Thymus (tissue), 11 donors: ENCODE data around the gene KRTAP3-2. TPM values are rescaled to one million over a fixed set of nuclear protein-coding genes. Genes with fewer than 3 reads are reported as not detected.

ENCODE experiments used
- DNase-seq, 9 donors: peaks; one replicate each; pipeline ENCODE4 v3.0.0-alpha.2; 2013; ENCODE audit warnings: low spot score in 9 of 9, low read depth in 6 of 9, missing footprints in 1 of 9
- H3K27ac ChIP-seq, 2 donors: one replicate each; pipeline ENCODE4 v1.5.1; 2013; ENCODE audit warnings: control low read depth in 1 of 2, low read depth in 1 of 2, low read length in 1 of 2, mild to moderate bottlenecking in 1 of 2, moderate library complexity in 1 of 2
- H3K27me3 ChIP-seq, 2 donors: one replicate each; pipeline ENCODE4 v1.5.1; 2013; ENCODE audit warnings: low read length in 1 of 2; ENCODE audit not compliant: control insufficient read depth in 2 of 2, insufficient read depth in 1 of 2
- H3K36me3 ChIP-seq, 2 donors: one replicate each; pipeline ENCODE4 v1.5.1; 2013; ENCODE audit warnings: low read length in 1 of 2, mild to moderate bottlenecking in 1 of 2, moderate library complexity in 1 of 2; ENCODE audit not compliant: control insufficient read depth in 2 of 2, insufficient read depth in 2 of 2
- H3K4me1 ChIP-seq, 2 donors: one replicate each; pipeline ENCODE4 v1.5.1; 2013; ENCODE audit warnings: low read length in 2 of 2; ENCODE audit not compliant: control insufficient read depth in 2 of 2, insufficient read depth in 2 of 2
- H3K4me3 ChIP-seq, 2 donors: one replicate each; pipeline ENCODE4 v1.5.1; 2013; ENCODE audit warnings: low read length in 2 of 2, control low read depth in 1 of 2, mild to moderate bottlenecking in 1 of 2
- H3K9me3 ChIP-seq, 2 donors: one replicate each; pipeline ENCODE4 v1.5.1; 2013; ENCODE audit warnings: low read length in 1 of 2, mild to moderate bottlenecking in 1 of 2; ENCODE audit not compliant: control insufficient read depth in 2 of 2, insufficient read depth in 1 of 2
- WGBS: extraction: QIAGEN DNeasy Blood & Tissue Kit; methylation state at CpG from one replicate; pipeline ENCODE4 v1.1.7; 2013; 5-methylcytosine and 5-hydroxymethylcytosine counted together
- polyA plus RNA-seq: library from polyadenylated mRNA; stranded (reverse); fragments of 200-250 nt; gene quantifications from one replicate; pipeline ENCODE4 v1.2.3, GENCODE V29; 2013
- total RNA-seq: library from RNA; stranded (reverse); fragments of 120-200 nt; gene quantifications from one replicate; pipeline ENCODE4 v1.2.4, GENCODE V29; 2013
- donor health status: healthy.

KRTAP3-2 gene
- total and polyA plus RNA-seq, 2 donors, result 0.09 TPM; not detected in 1

- DNase-seq, result no peak
- H3K27ac ChIP-seq, result no peak overlapping the region
- no peak overlapping the region for H3K4me3 ChIP-seq
- H3K4me1 ChIP-seq, result no peaks in the 10 kb centered on the region
- H3K9me3 ChIP-seq, result no peaks in the 10 kb centered on the region
- 83% methylated on average over 4 of the region's 4 CpGs for WGBS
- H3K27me3 ChIP-seq, result no peaks in the 10 kb centered on the region
- H3K36me3 ChIP-seq, result no peaks in the 10 kb centered on the region
Measured at GRCh38 chr17:40962059-40962561, 37.6 kb downstream of the KRTAP3-2 start.

- Histone ChIP-seq H3K27ac (no peak overlapping the region), H3K27me3 (no peaks in the 10 kb centered on the region), H3K9me3 (no peaks in the 10 kb centered on the region), H3K4me1 (no peaks in the 10 kb centered on the region), H3K4me3 (no peak overlapping the region), H3K36me3 (no peaks in the 10 kb centered on the region)
- no peak for DNase-seq
- WGBS, result 88% methylated on average over 1 of the region's 1 CpG
Measured at GRCh38 chr17:40961591-40961990, 38.1 kb downstream of the KRTAP3-2 start.

GRCh38 chr17:40960144-40960543 lies 39.6 kb downstream of the KRTAP3-2 start:
- no peak overlapping the region for H3K4me3 ChIP-seq
- whole genome bisulfite sequencing, result 91% methylated on average over 10 of the region's 10 CpGs
- no peaks in the 10 kb centered on the region for H3K9me3 ChIP-seq
- no peaks in the 10 kb centered on the region for H3K36me3 ChIP-seq
- no peaks in the 10 kb centered on the region for H3K27me3 ChIP-seq
- no peak overlapping the region for H3K27ac ChIP-seq
- H3K4me1 ChIP-seq, result no peaks in the 10 kb centered on the region
- DNase-seq, result no peak

- Histone ChIP-seq H3K4me3 (no peak overlapping the region), H3K27ac (no peak overlapping the region), H3K27me3 (no peaks in the 10 kb centered on the region), H3K9me3 (no peaks in the 10 kb centered on the region), H3K36me3 (no peaks in the 10 kb centered on the region), H3K4me1 (no peaks in the 10 kb centered on the region)
- 94% methylated on average over 12 of the region's 12 CpGs for WGBS
- no peak for DNase-seq
Measured at GRCh38 chr17:40958086-40958953, 41.4 kb downstream of the KRTAP3-2 start.

GRCh38 chr17:40956401-40957254 lies 43.1 kb downstream of the KRTAP3-2 start:
- no peak for DNase-seq

GRCh38 chr17:40953881-40954280 lies 45.8 kb downstream of the KRTAP3-2 start:
- Histone ChIP-seq H3K4me1 (no peaks in the 10 kb centered on the region), H3K27me3 (peaks cover 0 to 3% of the 10 kb centered on the region in 2 donors), H3K4me3 (no peak overlapping the region), H3K36me3 (no peaks in the 10 kb centered on the region), H3K9me3 (no peaks in the 10 kb centered on the region), H3K27ac (no peak overlapping the region)
- DNase-seq, result no peak
- WGBS, result 95% methylated on average over 2 of the region's 2 CpGs

More at GRCh38 chr17:40956401-40957254, 43.1 kb downstream of the KRTAP3-2 start:
- 92% methylated on average over 8 of the region's 8 CpGs for WGBS
- Histone ChIP-seq H3K27ac (no peak overlapping the region), H3K4me3 (no peak overlapping the region), H3K4me1 (no peaks in the 10 kb centered on the region), H3K27me3 (no peaks in the 10 kb centered on the region), H3K36me3 (no peaks in the 10 kb centered on the region), H3K9me3 (no peaks in the 10 kb centered on the region)

GRCh38 chr17:40952661-40953060 lies 47.0 kb downstream of the KRTAP3-2 start:
- H3K36me3 ChIP-seq, result no peaks in the 10 kb centered on the region
- H3K4me3 ChIP-seq, result no peak overlapping the region
- peaks cover 0 to 3% of the 10 kb centered on the region in 2 donors for H3K27me3 ChIP-seq
- DNase-seq, result no peak
- no peak overlapping the region for H3K27ac ChIP-seq
- H3K9me3 ChIP-seq, result no peaks in the 10 kb centered on the region
- H3K4me1 ChIP-seq, result no peaks in the 10 kb centered on the region
- WGBS, result 79% methylated on average over 1 of the region's 1 CpG

GRCh38 chr17:40952154-40952553 lies 47.6 kb downstream of the KRTAP3-2 start:
- Histone ChIP-seq H3K4me1 (no peaks in the 10 kb centered on the region), H3K4me3 (no peak overlapping the region), H3K36me3 (no peaks in the 10 kb centered on the region), H3K27ac (no peak overlapping the region), H3K27me3 (peaks cover 0 to 3% of the 10 kb centered on the region in 2 donors), H3K9me3 (no peaks in the 10 kb centered on the region)
- DNase-seq, result no peak
- 98% methylated on average over 2 of the region's 2 CpGs for WGBS
